ENCODE data around the gene CEP57. TPM values are rescaled to one million over a fixed set of nuclear protein-coding genes. Genes with fewer than 3 reads are reported as not detected.

CEP57 gene
- total RNA-seq, 1 experiment from 2014 or later, result 58.0 TPM

DNA sequence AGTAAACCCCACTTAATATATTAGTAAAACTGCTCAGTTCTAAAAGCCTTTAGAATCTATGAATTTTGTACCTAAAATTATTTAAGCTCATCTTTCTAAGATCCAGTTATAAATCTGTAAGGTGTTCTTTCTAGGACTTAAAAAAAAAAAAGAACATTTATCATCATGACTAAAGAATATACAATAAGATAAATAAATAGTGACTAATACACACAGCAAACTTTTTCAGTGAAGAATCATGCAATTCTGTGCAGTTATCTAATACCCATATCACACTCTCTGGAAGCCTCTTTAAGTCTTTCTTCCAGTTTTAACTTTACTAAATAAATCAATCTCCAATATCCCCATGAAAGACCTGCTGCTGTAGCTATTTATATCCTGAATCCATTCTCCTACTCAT is 59.8 kb downstream of the CEP57 start:
- no peaks in the 10 kb centered on the region for H3K27me3 ChIP-seq (ENCODE audit: insufficient read depth, low read length)
- no peak overlapping the region for H2BK15ac ChIP-seq (ENCODE audit: low read depth, low read length)
- no peak overlapping the region for H3K14ac ChIP-seq (ENCODE audit: insufficient read depth, low read length)
- no peak overlapping the region for H2BK20ac ChIP-seq (ENCODE audit: low read depth, low read length, poor library complexity, severe bottlenecking)
- no peaks in the 10 kb centered on the region for H3K79me2 ChIP-seq (ENCODE audit: insufficient read depth, low read length)
- no peak overlapping the region for H3K4ac ChIP-seq (ENCODE audit: low read depth, low read length)
- TF ChIP-seq, protein P1, sequence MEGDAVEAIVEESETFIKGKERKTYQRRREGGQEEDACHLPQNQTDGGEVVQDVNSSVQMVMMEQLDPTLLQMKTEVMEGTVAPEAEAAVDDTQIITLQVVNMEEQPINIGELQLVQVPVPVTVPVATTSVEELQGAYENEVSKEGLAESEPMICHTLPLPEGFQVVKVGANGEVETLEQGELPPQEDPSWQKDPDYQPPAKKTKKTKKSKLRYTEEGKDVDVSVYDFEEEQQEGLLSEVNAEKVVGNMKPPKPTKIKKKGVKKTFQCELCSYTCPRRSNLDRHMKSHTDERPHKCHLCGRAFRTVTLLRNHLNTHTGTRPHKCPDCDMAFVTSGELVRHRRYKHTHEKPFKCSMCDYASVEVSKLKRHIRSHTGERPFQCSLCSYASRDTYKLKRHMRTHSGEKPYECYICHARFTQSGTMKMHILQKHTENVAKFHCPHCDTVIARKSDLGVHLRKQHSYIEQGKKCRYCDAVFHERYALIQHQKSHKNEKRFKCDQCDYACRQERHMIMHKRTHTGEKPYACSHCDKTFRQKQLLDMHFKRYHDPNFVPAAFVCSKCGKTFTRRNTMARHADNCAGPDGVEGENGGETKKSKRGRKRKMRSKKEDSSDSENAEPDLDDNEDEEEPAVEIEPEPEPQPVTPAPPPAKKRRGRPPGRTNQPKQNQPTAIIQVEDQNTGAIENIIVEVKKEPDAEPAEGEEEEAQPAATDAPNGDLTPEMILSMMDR (conservative IDR thresholded peaks at IDR 0.05), result no peak
- no peak overlapping the region for H3K27ac Mint-ChIP-seq
- H3K23ac ChIP-seq (ENCODE audit: insufficient read length, low read depth, low read length), result no peak overlapping the region
- H3K79me1 ChIP-seq (ENCODE audit: insufficient read depth, low read depth, low read length, poor library complexity, severe bottlenecking), result no peaks in the 10 kb centered on the region
- H2BK5ac ChIP-seq (ENCODE audit: insufficient read length, low read length), result no peak overlapping the region
- no peak for DNase-seq
- no peak overlapping the region for H3K18ac ChIP-seq (ENCODE audit: insufficient read length, low read depth, low read length)
- H3K4me1 Mint-ChIP-seq, result peaks cover 0 to 4% of the 10 kb centered on the region in 2 experiments; a peak in 3 of 4 replicates
- H3K9me3 ChIP-seq (ENCODE audit: control insufficient read depth, low read depth, low read length), result no peaks in the 10 kb centered on the region
- H3K9ac ChIP-seq (ENCODE audit: extremely low read depth, insufficient read length, low read length), result no peak overlapping the region
- H4K8ac ChIP-seq (replicated peaks; ENCODE audit: insufficient read length, low read depth, low read length), result no peak overlapping the region
- H4K91ac ChIP-seq (ENCODE audit: insufficient read length, low read depth, low read length), result no peak overlapping the region
- H2AK5ac ChIP-seq (ENCODE audit: insufficient read length, low read length), result no peak overlapping the region
- H4K5ac ChIP-seq (ENCODE audit: insufficient read length, low read depth, low read length), result no peak overlapping the region
- H3K56ac ChIP-seq (ENCODE audit: insufficient read length, low read depth, low read length), result no peak overlapping the region
- no peak overlapping the region for H2BK12ac ChIP-seq (ENCODE audit: insufficient read length, low read depth, low read length)
- no peaks in the 10 kb centered on the region for H3K9me3 Mint-ChIP-seq
- H3K4me3 Mint-ChIP-seq, result no peak overlapping the region
- H3K27me3 Mint-ChIP-seq (ENCODE audit: low read depth), result no peaks in the 10 kb centered on the region
- no peak overlapping the region for H2AFZ ChIP-seq (ENCODE audit: low read length)
- H3T11ph ChIP-seq (ENCODE audit: low read length), result no peak overlapping the region
- H3K36me3 Mint-ChIP-seq (ENCODE audit: insufficient read depth in 1 of 3, low read depth in 3 of 3), result peaks cover 0 to 15% (median 13%) of the 10 kb centered on the region in 3 experiments; a peak in 5 of 7 replicates
- H3K4me2 ChIP-seq (ENCODE audit: insufficient read depth, insufficient read length, low read length), result no peak overlapping the region
- no peaks in the 10 kb centered on the region for H3K23me2 ChIP-seq (ENCODE audit: insufficient read length, low read depth, low read length, poor library complexity, severe bottlenecking)
- H3K27ac ChIP-seq (ENCODE audit: insufficient read length, low read depth, low read length), result no peak overlapping the region
- H3K4me1 ChIP-seq (ENCODE audit: insufficient read depth, low read length), result no peaks in the 10 kb centered on the region
- H4K20me1 ChIP-seq (ENCODE audit: control insufficient read depth, insufficient read depth, insufficient read length), result no peaks in the 10 kb centered on the region
- no peak overlapping the region for H2BK120ac ChIP-seq (ENCODE audit: low read depth, low read length, poor library complexity, severe bottlenecking)

All from H9 (cell line).